ENCODE data around the gene SLC44A5.
"Not testable (repeated sequence)": the region's sequence is repeated elsewhere in the genome, so short reads cannot be mapped to it uniquely, and the experiment has no call there.

Gene SLC44A5

GRCh38 chr1:75263616-75264015 is 347.3 kb downstream of the SLC44A5 start:
- not testable (repeated sequence) for DNase-seq

GRCh38 chr1:75261946-75262345 is 349.0 kb downstream of the SLC44A5 start:
- DNase-seq: not testable (repeated sequence)

- DNase-seq: no peak
Measured at GRCh38 chr1:75258351-75258750, 352.6 kb downstream of the SLC44A5 start.

GRCh38 chr1:75257424-75257823 is 353.5 kb downstream of the SLC44A5 start:
- DNase-seq: no peak

- not testable (repeated sequence) for DNase-seq
Measured at GRCh38 chr1:75250114-75250513, 360.8 kb downstream of the SLC44A5 start.

- no peak for DNase-seq
Measured at GRCh38 chr1:75245239-75245638, 365.7 kb downstream of the SLC44A5 start.

GRCh38 chr1:75243124-75243523 is 367.8 kb downstream of the SLC44A5 start:
- DNase-seq: no peak

- DNase-seq: no peak
Measured at GRCh38 chr1:75237316-75237715, 373.6 kb downstream of the SLC44A5 start.

- DNase-seq: no peak
Measured at GRCh38 chr1:75234562-75234961, 376.4 kb downstream of the SLC44A5 start.

GRCh38 chr1:75233302-75233929 is 377.5 kb downstream of the SLC44A5 start:
- DNase-seq: no peak

- no peak for DNase-seq
Measured at GRCh38 chr1:75220072-75220471, 390.8 kb downstream of the SLC44A5 start.

- DNase-seq: no peak
Measured at GRCh38 chr1:75214017-75214416, 396.9 kb downstream of the SLC44A5 start.

- no peak for DNase-seq
Measured at GRCh38 chr1:75211648-75212047, 399.3 kb downstream of the SLC44A5 start.

GRCh38 chr1:75208862-75209261 is 402.1 kb downstream of the SLC44A5 start:
- DNase-seq: no peak

GRCh38 chr1:75203415-75204277 is 407.3 kb downstream of the SLC44A5 start:
- no peak for DNase-seq

- DNase-seq: no peak
Measured at GRCh38 chr1:75202751-75203150, 408.2 kb downstream of the SLC44A5 start.

- DNase-seq: no peak
Measured at GRCh38 chr1:75198761-75199160, 412.2 kb downstream of the SLC44A5 start.

GRCh38 chr1:75198163-75198562 is 412.8 kb downstream of the SLC44A5 start:
- DNase-seq: no peak

- no peak for DNase-seq
Measured at GRCh38 chr1:75188892-75189291, 422.0 kb downstream of the SLC44A5 start.

- not testable (repeated sequence) for DNase-seq
Measured at GRCh38 chr1:75181214-75181955, 429.5 kb downstream of the SLC44A5 start.

- DNase-seq: no peak
Measured at GRCh38 chr1:75174031-75174760, 436.7 kb downstream of the SLC44A5 start.

GRCh38 chr1:75172556-75172955 is 438.4 kb downstream of the SLC44A5 start:
- DNase-seq: no peak

GRCh38 chr1:75171876-75172275 is 439.0 kb downstream of the SLC44A5 start:
- DNase-seq: no peak

Data from effector CD4-positive, alpha-beta T cell (primary cell).